Measurements from ENCODE around the gene SULT1C3. TPM values are rescaled to one million over a fixed set of nuclear protein-coding genes. Genes with fewer than 3 reads are reported as not detected.

SULT1C3 gene
- total RNA-seq, 4 donors from 2014 or later = not detected

DNA sequence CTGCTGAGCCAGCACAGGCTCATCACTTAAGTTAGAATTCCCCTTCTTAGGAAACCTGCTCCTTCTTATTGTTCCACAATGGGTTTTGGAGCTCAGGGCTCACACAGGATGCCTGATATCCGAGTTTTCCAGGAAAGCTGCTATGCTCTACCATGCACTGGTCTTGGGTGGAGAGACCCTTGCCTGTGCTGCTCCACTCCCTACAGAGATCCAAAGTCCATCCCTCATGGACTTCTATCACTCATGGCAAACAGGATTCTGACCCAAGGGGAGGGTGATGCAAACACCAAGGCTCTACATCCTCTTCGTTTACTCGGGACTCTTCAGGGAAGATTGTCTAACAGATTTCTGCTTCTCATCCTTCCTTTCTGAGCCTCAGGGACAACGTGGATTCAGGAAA, 54.1 kb downstream of the SULT1C3 start:
- TF ChIP-seq CTCF (IDR thresholded peaks at IDR 0.05) = no peak
- ATAC-seq (ENCODE audit: low FRiP score) (no peak), DNase-seq (ENCODE audit: low spot score) (no peak)

GRCh38 chr2:108297436-108298141, 57.8 kb downstream of the SULT1C3 start:
- ATAC-seq (ENCODE audit: low FRiP score) (no peak), DNase-seq (ENCODE audit: low spot score) (no peak)
- TF ChIP-seq CTCF (IDR thresholded peaks at IDR 0.05) = no peak

DNA sequence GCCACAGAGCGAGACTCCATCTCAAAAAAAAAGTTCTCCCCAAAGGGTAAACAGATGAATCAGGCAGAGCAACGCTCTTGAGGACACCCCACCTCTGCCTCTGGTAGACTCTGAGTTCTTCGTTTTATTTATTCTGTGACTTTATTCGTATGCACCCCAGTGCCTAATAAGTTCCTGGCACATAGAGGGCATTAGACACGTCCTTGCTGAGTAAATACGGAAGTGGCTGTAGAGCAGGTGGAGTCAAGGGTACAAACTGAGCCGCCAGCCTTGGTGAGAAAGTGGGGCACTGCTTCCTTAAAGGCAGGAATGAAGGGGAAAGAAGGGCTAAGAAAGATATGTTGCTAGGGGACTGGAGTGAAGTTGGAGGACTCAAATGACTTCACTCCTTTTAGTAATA, 61.8 kb downstream of the SULT1C3 start:
- no peak for TF ChIP-seq CTCF (IDR thresholded peaks at IDR 0.05)
- ATAC-seq (ENCODE audit: low FRiP score) = no peak
- DNase-seq (ENCODE audit: low spot score) = no peak

- no peak for TF ChIP-seq CTCF (IDR thresholded peaks at IDR 0.05)
- ATAC-seq (ENCODE audit: low FRiP score) = no peak
Measured at GRCh38 chr2:108304975-108305374, 65.2 kb downstream of the SULT1C3 start.

DNA sequence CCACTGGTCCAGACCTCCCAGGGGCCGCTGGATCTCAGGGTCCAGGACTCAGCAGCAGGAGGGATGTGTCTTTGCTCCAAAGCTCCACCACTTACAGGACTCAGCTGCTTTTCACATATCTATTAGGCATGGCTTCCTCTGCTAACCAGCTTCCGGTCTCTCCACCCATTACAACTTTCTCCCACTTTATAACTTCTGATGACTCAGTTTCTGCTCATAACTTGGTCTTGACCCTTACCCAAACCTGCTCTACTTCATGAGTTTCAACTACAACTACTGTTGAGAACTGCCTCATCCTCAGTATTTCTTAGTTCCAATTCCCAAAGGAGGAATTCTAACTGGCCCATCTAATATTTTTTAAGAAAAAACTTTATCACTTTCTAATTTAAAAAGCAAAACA, 66.1 kb downstream of the SULT1C3 start:
- DNase-seq (ENCODE audit: low spot score) = no peak
- ATAC-seq (ENCODE audit: low FRiP score) = no peak
- no peak for TF ChIP-seq CTCF (IDR thresholded peaks at IDR 0.05)

More at GRCh38 chr2:108304975-108305374, 65.2 kb downstream of the SULT1C3 start:
- DNase-seq (ENCODE audit: low spot score) = no peak

- no peak for ATAC-seq (ENCODE audit: low FRiP score)
Measured at GRCh38 chr2:108309903-108310302, 70.1 kb downstream of the SULT1C3 start.

More at GRCh38 chr2:108309903-108310302, 70.1 kb downstream of the SULT1C3 start:
- no peak for TF ChIP-seq CTCF (IDR thresholded peaks at IDR 0.05)
- DNase-seq (ENCODE audit: low spot score) = no peak

Other genes with a start within 250 kb of the SULT1C3 start
- 1 to 10 TPM in 1 of 4 donors, under 1 TPM in 1, not detected in 2; 0.28 to 2.4 TPM for gene SULT1C2, start 48.9 kb downstream of the SULT1C3 start, total RNA-seq
- 10 to 100 TPM in 1 of 4 donors, 1 to 10 TPM in 3; 3.5 to 16.2 (median 4.2) TPM for gene SULT1C4, start 138.0 kb downstream of the SULT1C3 start, total RNA-seq
- gene GCC2, start 209.2 kb downstream of the SULT1C3 start, total RNA-seq = 10 to 100 TPM; 18.9 to 59.1 (median 24.1) TPM